ENCODE results near the gene PCDH9.

The PCDH9 gene

DNA sequence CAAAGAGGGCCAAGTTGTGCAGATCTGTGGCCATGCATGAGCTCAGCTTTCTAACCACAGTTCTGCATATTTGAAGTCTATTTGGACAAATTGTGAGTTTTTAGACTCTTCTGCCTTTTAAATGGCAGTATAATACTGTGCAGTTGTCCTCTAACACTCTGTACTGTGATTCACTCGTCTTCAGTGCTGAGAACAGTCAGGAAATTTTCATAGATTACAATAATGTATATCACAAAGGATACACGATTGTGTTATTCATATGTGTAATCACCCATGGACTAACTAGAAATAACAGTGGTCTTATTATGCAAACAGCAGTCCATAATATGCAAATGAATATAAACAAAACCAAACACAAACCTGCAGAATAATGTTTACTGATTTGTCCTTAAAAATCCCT lies 259.1 kb downstream of the PCDH9 start:
- no peak for DNase-seq (ENCODE audit: low read depth in 2 of 2)

DNA sequence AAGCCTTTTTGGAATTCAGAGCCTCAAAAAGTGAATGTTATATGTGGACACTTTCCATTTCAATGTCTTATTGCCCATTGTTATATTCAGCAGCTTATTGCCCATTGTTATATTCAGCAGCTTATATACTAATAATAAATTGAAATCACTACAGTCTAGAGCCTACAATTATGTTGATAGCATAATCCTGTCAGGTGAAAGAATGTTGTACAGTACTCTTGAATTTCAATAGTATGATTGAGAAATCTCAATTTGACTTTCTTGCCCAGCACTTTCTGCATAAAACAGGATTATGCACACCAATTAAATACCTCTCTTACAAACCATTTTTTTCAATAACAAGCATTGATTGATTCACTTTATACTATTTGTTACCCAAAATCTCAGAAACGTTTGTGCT lies 260.8 kb downstream of the PCDH9 start:
- DNase-seq (ENCODE audit: low read depth in 2 of 2), result no peak

DNA sequence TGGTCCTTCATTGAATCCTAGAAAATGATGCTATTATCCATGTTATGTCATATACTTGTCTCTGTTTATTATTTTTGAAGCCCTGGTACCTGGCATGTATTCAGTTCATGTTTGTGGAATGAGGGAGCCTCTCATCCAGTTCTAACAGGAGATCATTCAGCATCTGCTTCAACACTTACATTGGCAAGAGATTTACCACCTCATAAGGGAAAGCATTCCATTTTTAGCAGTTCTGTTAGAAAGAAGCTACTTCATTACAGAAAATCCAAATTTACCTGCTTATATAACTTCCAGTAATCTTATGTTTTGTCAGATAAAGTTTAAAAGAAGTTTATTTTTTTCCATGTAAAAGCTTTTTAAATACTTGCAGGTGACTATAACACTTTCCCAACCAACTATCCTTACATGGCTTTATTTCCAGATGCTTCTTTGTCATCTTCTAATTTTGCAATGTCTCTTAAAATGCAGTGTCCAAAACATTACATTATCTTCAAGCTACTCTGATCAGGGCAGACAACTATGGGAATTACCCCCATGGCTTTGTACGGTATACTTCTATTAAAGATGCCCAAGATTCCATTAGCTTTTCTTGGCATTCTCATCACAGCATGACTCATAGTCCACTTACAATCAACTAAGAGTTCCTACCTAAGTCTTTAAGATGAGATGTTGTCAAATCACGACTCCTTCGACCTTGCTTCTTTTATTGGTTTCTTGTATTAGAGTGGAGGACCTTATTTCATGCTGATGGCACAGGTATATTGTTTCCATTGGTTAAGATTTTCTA lies 262.1 kb downstream of the PCDH9 start:
- no peak for DNase-seq (ENCODE audit: low read depth in 2 of 2)

DNA sequence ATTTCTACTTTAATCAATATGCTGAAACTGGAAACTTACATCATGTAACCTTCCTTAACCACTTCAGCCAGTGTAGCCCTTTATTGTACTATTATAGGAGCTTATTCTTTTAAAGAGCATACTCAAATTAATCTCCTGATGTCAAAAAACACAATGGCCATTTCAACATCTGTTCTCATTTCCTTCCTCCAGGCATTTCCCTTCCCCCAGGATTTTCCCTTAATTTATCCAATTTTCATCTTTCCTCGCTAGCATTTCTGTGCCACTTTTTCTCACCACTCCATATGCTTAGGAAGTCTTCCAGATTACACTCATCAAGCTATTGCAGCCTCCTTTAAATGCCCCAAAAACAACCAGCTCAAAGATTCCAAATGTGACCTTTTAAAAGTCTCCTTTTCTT lies 265.0 kb downstream of the PCDH9 start:
- DNase-seq (ENCODE audit: low read depth in 2 of 2), result no peak

DNA sequence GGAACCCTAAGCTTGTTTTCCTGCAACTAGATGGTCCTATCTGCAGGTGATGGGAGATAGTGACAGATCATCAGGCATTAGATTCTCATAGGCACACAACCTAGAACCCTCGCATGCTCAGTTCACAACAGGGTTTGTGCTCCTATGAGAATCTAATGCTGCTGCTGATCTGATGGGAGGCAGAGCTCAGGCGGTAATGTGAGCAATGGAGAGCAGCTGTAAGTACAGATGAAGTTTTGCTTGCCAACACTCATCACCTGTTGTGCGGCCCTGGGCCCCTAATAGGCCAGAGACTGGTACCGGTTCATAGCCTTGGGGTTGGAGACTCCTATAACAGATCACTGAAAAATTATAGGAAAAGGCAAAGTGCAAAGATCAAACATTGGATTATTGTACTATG lies 267.2 kb downstream of the PCDH9 start:
- no peak for DNase-seq (ENCODE audit: low read depth in 2 of 2)

DNA sequence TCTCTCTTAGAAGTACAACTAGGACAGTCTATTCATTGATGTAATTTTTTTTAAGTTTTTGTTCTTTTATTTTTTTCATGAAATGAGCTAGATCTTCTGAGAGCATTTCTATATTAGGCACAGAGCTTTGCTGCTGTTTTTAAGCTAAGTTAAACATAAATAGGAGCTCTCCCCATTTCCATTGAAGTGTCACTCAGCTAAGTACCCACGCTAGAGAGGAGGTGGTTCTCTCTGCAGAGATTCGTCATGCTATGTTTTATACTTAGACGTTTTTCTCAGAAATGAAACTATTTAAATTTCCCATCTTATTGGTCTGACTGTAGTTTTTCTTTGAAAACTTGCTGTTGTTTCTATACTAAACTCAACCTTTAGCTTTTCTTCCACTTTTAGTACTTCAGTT lies 271.5 kb downstream of the PCDH9 start:
- DNase-seq (ENCODE audit: low read depth in 2 of 2), result no peak

DNA sequence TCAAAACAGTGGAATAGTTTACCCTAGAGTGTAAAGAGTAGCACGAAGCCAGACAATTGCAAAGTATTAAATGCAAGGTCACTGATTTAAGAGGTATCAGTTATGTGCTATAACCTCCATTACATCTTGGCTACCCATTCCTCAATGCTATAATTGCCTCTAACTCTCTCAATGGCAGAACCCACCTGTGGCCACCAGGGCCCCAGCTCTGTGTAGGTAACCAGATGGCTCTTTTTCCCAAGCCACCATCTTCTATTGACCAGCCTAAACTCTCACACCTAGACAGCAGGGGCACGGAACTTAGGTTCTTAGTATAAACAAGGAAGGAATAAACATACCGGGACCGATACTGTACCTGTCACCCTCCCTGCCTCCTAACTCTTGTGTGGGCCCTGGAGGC lies 277.6 kb downstream of the PCDH9 start:
- DNase-seq (ENCODE audit: low read depth in 2 of 2), result no peak

DNA sequence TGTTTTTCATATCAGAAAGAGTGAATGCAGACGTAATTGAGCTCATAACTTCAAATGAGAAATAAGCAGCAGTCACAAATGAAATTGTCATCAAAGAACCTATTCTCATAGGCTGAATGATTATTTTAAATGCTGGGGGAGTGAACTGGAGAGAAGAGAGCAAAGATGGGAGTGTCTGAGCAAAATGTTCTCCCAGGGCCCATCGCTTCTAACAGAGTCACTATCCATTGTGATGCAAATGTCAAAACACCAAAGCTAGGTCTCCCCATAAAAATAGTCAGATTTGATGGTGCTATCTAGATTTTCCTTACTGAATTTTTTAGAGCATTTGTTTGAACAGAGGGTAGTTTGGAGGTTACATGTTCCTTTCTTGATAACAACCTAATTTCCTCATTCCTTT lies 278.7 kb downstream of the PCDH9 start:
- DNase-seq (ENCODE audit: low read depth in 2 of 2), result no peak

DNA sequence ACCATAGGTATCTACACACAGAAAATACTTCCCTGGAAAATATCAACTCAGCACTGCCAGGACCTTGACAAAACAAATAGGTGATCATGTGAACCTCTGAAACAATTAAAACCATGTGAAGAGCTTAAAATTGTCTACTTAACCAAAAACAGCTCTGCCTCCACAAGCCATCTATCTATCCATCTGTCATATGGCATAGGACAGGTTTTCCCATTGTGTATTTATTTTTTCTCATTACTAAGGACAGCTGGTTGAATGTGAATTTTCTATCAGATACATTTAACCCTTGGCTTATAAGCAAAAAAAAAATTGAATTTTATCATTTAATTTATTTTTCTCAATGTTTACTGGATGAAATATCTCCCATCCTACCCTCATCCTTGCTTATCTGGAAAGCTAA lies 279.5 kb downstream of the PCDH9 start:
- no peak for DNase-seq (ENCODE audit: low read depth in 2 of 2)

DNA sequence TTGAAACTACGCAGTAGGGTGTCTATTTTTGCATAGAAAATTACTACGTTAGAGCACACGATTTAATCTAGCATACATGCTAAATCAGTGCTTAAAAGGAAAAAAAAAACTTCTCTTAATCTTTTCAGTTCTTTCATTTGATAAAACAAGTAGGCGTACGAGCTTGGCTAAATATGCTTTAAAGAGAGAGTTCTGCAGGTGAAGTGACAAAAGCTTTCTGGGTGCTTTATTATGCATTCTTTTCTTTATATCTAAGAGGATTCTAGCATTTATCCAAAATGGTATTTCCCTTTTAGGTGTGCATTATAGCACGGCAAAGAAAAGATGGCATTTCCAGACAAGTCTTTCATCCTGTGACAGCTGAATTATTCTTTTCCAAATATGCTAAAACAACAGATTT lies 281.2 kb downstream of the PCDH9 start:
- no peak for DNase-seq (ENCODE audit: low read depth in 2 of 2)

DNA sequence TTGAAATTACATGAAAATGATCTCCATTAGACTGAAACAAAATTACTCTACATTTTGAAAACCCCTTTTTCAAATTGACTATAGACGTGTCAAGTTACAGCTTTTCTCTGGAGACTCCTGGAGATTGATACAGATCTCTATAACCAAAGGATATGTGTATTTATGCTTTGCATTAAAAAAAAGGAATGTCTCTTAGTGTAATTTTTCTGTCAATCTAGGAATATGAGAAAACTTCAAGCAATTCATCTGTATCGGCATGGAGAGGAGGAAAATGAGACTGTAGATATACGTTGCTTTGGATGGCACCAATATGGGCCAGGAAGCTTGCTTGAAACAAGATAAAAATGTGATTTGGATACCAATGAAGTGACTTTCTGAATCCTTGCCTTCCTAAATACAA lies 286.6 kb downstream of the PCDH9 start:
- DNase-seq (ENCODE audit: low read depth in 2 of 2), result no peak

DNA sequence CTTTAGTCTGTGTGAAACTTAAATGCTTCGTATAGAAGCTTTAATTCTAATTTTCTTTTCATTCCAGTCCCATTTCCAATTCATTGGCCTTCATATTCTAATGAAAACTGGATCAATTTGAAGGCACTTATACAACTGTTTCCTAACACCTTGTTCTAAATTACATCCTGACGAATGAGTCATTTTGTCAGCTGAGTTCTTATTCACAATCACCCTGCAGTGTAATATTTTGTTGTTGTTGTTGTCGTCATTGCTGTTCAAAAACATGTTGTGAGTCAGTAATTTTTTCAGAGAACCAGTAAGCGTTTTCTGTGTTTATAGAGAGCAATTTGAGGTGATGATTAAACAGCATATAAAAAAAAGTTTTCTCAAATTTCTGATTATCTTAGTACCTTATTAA lies 290.0 kb downstream of the PCDH9 start:
- DNase-seq (ENCODE audit: low read depth in 2 of 2), result no peak

DNA sequence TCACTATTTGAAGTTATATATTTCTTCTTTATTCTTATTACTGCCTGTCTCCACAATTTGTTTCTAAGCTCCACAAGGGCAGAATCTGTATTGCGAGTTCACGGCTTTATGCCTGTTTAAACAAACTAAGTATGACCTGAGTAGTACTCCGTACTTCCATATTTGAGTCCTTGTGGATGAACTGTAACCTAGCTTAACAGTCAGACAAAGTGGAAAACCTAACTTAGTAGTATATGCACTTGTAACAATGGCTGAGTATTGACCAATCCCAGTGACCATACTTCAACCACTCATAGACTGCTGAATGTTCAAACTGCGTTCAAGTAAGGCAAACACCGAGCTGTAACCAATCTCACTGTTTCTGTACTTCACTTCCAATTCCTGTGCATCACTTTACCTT lies 292.7 kb downstream of the PCDH9 start:
- no peak for DNase-seq (ENCODE audit: low read depth in 2 of 2)

DNA sequence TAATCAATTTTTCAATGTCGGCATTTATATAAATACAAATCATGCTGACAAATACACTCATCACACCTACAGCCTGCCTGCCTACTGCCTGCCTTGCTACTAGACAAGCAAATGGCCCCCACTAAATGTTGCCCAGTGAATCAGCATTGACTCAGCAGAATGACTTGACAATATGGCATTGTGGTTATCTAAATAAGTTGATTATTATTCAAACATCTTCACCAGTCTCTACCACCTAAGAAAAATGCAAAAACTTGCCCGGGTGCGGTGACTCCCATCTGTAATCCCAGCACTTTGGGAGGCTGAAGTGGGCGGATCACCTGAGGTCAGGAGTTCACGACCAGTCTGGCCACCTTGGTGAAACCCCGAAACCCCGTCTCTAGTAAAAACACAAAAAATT lies 296.1 kb downstream of the PCDH9 start:
- no peak for DNase-seq (ENCODE audit: low read depth in 2 of 2)

DNA sequence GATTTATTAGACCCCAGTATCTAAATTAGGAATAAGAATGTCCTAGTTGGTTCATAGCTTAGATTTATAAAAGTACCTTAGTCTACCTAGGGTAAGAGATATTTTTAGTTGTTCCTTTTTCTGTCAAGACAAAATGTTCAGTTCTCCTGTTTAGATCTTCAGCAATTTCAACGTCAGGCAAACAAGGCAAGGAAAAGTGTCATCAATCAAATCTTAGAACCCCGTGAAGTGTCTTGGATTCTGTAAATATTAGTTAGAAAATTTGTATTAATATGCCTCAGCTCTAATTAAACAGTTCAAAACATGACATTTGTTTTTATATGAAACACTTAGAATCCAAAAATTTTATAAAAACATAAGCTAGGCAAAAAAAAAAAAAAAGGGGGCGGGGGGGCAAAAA lies 296.6 kb downstream of the PCDH9 start:
- DNase-seq (ENCODE audit: low read depth in 2 of 2), result no peak

DNA sequence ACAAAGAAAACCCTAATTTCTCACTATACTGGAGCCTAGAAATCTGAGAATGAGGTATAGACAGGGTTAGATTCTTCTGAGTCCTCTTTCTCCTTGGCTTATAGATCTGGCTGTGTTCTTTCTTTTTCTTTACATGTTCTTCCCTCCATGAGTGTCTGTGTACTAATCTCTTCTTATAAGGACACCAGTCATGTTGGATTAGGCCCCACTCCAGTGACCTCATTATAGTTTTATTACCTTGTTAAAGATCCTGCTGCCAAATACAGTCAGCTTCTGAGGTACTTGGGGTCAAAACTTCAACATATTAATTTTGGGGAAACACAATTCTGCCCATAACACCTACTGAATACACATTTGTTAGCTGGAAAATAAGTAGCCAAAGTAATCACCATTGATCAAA lies 302.6 kb downstream of the PCDH9 start:
- DNase-seq (ENCODE audit: low read depth in 2 of 2), result no peak

DNA sequence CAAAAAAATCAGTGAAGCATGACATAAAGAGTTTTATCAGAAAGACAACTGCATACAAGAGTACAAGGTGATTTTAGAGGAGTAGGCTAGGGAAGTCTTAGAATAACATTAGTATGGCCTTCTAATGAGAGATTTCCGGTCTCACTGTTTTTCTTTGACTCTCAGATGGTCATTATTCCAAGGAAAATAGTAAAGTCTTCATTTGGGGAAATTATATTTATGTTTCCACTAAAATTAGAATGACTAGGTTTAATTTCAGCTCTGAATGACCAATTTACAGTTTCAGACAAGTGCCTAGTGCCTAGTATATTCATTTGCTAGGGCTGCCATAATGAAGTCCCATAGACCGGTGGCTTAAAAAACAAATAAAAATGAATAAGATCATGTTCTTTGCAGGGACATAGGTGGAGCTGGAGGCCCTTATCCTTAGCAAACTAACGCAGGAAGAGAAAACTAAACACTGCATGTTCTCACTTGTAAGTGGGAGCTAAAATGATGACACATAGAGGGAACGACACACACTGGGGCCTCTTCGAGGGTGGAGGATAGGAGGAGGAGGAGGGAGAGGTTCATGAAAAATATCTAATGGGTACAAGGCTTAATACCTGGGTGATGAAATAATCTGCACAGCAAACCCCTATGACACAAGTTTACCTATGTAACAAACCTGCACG lies 303.1 kb downstream of the PCDH9 start:
- no peak for DNase-seq (ENCODE audit: low read depth in 2 of 2)

DNA sequence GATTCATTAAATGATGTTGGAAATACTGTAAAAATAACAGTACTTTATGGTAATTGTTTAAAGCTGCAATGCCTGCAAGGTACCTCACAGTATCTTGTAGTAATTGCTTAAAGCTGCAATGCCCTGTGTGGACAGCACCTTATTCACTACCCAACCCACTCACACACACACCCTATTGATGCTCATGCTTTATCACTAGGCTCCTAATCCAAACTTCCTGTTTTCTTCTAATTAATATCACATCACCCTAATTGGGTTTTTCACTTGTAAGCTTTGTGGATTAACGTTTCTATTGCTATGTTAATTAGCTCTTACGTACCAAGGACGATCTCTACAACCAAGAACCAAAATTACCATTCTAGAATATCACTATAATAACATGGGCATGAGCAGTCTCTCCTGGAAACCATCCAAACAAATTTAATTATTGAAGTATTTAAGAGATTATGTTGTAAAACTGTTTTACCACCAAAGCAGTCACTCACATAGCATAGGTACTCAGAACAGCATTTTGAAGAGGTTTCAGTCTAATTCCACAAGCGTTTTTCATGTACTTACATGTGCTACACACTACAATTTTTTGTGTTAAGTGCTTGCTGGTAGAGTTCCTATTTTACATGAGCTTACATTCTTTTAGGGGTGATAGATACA lies 303.8 kb downstream of the PCDH9 start:
- DNase-seq (ENCODE audit: low read depth in 2 of 2), result no peak

DNA sequence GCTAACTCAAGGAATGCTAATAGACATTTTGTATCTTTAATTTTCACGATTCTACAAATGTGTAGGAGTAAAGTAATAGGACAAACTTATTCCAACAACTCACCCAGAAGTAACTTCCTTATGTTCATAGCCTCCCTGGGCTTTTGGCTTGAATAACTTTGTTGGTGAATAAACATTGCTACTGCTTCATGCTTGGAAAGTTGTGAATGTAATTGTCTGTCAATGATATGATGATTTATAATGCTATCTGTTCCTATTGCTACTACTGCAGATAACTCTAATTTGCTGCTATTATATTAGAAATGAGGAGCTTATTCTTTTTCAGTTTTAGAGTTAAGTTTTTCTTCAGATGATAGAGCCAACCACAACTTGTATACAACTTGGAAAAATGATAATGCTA lies 307.7 kb downstream of the PCDH9 start:
- DNase-seq (ENCODE audit: low read depth in 2 of 2), result no peak

DNA sequence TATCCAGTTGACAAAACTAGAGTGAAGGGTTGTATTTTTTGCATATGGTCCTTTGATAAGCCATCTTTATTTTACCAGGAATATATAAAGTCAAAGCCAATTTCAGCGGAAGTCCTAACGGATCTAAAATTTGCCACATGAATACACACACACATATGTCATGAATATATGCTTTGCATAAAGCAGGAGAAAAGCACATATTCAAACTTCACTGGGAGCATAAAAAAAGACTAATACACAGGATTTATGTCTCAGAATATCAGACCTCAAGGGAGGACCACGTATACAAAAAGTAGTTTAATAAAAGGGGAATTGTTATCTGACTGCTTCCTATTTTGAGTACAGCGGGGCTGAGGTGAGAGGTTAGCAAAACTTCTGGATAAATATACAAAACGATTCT lies 308.7 kb downstream of the PCDH9 start:
- no peak for DNase-seq (ENCODE audit: low read depth in 2 of 2)

DNA sequence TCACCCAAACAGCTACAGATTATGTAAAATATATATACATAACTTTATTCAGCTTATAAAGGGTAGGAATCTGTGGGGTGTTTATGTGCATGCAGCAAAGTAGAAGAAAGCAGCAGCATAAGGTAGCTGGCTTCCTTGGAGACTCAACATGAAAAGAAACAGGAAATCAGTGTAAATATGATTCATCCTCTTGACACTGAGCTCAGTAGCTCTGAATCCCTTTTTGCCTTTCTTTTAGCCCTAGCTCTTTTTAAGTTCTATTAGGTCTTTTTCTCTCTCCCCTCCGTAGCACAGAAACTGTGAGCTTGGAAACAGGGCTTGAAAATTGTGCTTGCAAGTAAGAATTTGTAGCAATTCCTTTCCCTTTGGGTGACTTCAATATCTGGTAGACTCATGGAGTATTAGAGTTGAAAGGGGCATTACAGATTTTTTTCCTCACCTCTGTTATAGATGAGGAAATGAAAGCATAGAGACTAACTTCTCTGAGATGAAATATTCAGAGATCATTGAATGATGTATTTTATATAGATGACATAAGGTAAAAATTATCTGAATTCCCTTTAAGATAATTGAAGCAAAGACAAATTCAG lies 314.4 kb downstream of the PCDH9 start:
- no peak for DNase-seq (ENCODE audit: low read depth in 2 of 2)

DNA sequence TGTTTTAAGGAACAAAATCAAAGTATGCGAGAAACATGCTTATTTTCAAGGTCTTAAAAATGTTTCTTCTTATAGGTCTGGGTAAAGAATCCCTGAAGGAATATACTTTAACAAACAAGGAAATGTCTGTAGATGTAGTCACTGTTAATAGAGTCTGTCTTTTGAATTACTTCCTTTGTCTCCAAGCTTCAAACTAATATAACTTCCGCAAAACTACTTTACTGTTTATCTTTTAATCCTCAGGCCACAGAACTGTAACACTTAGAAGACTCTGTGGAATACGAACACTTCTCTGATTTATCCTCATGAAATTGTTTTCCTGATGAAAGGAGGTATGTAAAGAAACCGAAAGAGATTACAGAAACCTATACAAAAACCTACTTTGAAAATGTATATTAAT lies 316.0 kb downstream of the PCDH9 start:
- no peak for DNase-seq (ENCODE audit: low read depth in 2 of 2)

DNA sequence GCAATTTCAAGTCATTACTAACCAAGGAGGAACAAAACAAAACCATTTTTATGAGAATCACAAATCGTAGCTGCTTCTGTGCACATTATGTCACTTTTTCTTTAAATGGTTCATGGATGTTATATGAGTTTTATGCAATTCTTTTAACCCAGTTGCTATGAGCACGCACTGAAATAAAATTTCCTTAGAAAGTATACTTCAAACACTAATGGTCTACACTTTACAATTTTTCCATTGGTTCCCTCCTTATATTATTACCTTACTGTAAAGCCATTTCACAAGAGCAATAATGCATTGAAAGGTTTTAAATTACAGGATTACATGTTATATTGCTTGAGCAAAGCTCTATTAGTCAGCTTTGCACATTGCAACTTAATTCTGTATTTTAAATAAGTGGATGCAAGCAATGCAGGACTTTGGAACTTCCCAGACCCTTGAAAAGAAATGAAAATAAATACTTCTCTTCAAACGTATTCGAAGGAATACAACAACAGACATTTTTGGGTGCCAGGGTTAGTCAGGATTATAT lies 318.7 kb downstream of the PCDH9 start:
- DNase-seq (ENCODE audit: low read depth in 2 of 2), result no peak
